Posterior vena cava (tissue), 2 donors: Measurements from ENCODE around the gene ZC2HC1B. TPM values are rescaled to one million over a fixed set of nuclear protein-coding genes. Genes with fewer than 3 reads are reported as not detected.

Experiments used
- DNase-seq: peaks from one replicate; pipeline ENCODE4 v3.0.0-alpha.2; 2020; ENCODE audit warnings: low spot score
- intact Hi-C, 2 donors: fragments of 100-400 bp; cut with DNase I; formaldehyde crosslinking; loops; one replicate each; pipeline versions ENCODE4 v1.14.1 to v1.14.2; 2022 to 2023
- total RNA-seq, 2 donors: library from RNA; stranded (reverse); fragmentation: NEBNext Ultra II Directional; extraction: Animal tissue kit (Norgen Biotek cat#: 25700); gene quantifications; one replicate each; pipeline ENCODE4 v1.2.1, GENCODE V29; 2021
- donor health status: DM: yes; HTN: yes; CAD: no.
- donor health status: DM: yes; HTN: yes; CAD: no.

The ZC2HC1B gene
- total RNA-seq, 2 donors from 2014 or later: not detected

DNA sequence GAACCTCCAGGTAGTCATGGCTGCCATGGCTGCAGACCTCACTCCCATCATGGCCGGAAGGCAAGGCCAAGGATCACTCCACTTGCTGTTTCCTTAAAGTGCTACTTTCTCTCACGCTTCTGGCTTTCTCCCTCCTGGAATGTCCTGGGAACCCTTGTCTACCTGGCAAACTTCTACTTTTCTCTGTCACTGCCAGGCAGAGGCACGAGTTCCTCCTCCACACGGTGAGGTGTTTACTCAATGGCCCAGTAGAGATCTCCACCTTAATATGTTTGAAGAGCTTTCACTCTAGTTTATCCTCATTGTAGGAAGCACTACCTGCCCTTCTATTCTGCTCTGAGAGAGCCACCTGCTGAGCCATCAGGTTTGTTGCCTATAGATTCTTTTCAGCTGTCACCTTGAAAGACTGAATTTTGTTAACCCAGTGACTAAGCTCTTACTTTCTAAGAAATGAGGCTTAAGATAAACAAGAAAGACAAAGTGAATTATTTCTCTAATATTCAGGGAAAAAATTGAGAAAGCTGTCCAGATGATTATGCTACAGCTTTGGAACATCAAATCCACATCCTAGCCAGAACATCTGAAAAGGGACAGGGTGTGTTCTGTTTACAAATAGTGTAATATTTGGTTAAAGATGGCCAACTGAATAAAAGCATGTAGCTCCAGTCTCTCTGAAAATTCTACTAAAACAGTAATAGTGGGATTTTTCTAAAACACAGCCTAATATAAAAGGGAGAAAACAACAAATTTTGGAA is 88.8 kb downstream of the ZC2HC1B start:
- intact Hi-C loops: no loop called here
- DNase-seq: no peak

DNA sequence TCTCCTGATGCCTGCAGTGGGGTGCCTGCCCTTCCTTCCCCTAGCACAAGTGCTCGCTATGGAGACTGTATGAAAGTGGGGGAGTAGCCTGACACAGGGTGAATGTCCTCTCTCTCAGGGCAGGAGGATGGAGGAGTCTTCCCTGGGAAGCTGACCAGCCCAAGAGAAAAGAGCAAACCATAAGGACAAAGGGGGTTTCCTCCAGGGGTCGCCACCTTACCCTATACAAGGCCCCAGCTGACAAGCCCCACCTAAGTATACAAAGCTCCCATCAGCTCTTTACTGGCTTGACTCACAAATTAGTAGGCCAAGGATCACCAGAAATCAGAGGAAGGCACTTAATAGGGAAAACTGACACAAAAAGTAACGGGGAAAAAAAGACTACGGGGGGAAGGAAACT is 89.6 kb downstream of the ZC2HC1B start:
- no peak for DNase-seq
- intact Hi-C loops: no loop called here

GRCh38 chr6:143955971-143956370 is 91.7 kb downstream of the ZC2HC1B start:
- DNase-seq: no peak
- intact Hi-C loops: no loop called here

- no peak for DNase-seq
- intact Hi-C loops: no loop called here
Observed at GRCh38 chr6:143957679-143958274, 93.5 kb downstream of the ZC2HC1B start.

GRCh38 chr6:143958839-143959399 is 94.6 kb downstream of the ZC2HC1B start:
- DNase-seq: no peak
- intact Hi-C loops: no loop called here

- intact Hi-C loops: no loop called here
- DNase-seq: no peak
Observed at GRCh38 chr6:143959927-143960326, 95.7 kb downstream of the ZC2HC1B start.

GRCh38 chr6:143961066-143961465 is 96.8 kb downstream of the ZC2HC1B start:
- intact Hi-C loops: no loop called here
- no peak for DNase-seq

GRCh38 chr6:143961886-143962878 is 97.9 kb downstream of the ZC2HC1B start:
- intact Hi-C loops: no loop called here
- DNase-seq: no peak

DNA sequence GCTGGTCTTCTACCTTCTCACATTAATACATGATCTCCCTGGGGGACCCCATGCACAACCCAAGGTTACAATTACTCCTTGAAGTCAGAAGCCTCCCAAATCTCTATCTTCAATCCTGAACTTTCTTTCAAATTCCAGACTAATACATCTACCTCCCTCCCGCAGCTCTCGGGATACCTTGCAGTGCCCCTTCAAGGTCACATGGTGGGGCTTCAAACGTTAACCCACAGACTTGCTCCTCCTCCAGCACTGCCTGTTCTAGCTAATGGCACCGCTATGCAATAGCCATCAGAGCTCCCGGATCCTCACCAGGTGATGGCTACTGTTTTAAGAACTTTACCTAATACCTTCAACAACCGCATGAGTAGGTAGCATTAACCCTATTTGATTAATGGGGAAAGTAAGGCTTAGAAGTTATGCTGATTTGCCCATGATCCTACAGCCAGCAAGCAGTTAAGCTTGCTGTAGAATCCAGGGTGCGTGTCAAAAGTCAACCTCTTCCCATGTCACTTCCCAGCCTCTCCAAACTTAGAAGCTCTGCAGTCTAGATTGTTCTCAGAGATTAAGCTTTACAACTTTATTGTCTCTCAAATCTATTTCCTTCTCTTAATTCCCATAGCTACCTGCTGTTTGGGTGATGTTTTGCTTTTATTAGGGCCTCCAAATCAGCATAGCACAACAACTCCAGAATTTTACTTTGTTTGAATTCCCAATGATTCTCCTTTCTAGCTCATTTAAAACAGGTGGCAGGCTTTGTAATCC is 99.1 kb downstream of the ZC2HC1B start:
- DNase-seq: no peak
- intact Hi-C loops: no loop called here

- DNase-seq: no peak
- intact Hi-C loops: no loop called here
Observed at GRCh38 chr6:143964674-143965081, 100.4 kb downstream of the ZC2HC1B start.

DNA sequence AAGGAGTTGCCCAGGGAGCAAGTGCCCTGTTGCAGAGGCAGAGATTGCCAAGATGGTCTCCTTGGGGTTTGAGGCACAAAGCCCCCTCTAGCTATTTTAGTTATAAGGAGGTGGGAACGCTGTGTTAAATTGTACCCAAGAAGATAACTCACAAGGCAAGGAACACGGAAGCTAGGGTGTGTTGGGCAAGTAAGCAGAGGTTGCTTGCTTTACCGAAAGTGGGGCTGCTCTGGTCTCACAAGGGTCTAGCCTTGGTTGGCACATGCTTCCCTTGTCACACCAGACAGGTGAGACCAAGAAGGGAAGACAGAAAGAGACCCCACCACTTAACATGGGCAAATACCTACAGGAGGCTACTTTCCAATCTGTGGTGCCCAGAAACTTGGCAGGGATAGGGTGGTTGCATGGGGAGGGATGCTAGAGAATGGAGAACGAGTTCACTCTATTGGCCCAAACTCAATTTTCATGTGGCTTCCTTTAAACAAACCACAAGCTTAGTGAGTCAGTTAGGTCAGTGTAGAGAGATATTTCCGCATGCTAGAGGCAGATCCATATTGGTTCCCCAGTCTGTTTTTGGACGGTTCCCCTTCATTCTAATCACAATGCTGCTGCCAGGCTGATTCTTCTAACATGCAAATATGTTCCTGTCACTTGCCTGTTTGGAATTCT is 101.4 kb downstream of the ZC2HC1B start:
- DNase-seq: no peak
- intact Hi-C loops: no loop called here

- no peak for DNase-seq
- intact Hi-C loops: no loop called here
Observed at GRCh38 chr6:143966312-143966711, 102.0 kb downstream of the ZC2HC1B start.

DNA sequence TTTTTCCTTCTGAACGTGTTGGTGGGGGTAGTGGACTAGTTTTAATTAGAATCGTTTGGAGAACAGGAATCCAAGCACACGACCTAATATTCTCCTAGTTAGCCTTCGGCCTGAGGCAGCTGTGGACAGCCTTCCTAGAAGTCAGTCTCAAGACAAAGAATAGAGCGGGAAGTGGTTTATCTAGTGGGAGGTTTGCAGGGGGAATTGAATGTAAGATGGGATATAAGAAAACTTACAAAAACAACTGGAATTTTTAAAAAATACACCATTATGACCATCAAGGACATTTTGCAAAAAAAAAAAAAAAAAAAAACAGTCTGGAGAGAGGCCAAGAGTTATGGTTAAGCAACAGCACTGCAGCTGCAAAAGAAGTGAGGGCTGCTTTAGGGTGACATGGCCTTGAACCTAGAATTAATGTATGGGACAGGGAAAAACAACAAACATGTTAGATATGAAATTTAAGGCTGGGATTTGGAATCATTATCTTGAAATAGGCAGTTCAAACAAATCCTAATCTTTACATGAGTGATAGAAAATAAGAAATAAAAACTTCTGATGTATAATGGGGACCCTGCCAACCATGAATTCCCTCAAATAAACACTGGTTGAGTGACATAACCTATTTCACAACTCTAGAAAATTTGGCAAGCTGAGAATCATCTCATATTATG is 103.6 kb downstream of the ZC2HC1B start:
- DNase-seq: no peak
- intact Hi-C loops: no loop called here

- intact Hi-C loops: no loop called here
- DNase-seq: no peak
Observed at GRCh38 chr6:143969077-143969476, 104.8 kb downstream of the ZC2HC1B start.

DNA sequence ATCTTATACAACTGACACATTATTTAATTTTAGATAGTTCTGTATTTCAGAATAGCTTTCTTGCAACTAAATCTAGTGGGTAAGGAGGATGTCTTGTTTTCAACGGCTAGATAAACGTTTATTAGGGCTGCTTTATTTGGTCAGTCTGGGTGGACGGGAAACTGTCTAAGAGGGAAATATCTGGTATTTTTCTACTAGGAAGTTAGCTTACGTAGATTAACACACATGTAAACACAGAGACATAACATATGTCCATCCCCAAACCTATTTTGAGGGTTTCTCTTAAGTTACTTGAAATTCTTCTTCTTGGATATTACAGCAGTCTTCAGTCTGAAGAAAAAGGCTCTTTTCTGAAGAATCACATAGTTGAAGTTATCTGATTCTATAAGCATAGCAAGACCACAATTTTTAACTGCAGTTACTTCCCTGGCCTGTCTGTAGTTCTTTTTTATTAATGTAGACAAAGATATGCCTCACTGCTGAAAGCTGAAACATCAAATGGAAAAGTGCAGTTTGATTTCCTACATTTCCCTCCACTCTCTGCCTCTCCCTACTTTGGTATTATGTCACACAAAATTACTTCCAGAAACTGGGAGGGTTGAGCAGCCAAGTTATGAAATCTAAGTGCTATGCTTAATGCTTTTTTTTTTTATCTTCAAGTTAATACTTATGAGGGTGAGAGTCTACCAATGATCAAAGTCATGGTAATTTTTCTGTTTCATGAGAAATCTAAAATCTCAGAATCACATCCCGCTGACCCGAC is 106.4 kb downstream of the ZC2HC1B start:
- intact Hi-C loops: no loop called here
- DNase-seq: no peak

DNA sequence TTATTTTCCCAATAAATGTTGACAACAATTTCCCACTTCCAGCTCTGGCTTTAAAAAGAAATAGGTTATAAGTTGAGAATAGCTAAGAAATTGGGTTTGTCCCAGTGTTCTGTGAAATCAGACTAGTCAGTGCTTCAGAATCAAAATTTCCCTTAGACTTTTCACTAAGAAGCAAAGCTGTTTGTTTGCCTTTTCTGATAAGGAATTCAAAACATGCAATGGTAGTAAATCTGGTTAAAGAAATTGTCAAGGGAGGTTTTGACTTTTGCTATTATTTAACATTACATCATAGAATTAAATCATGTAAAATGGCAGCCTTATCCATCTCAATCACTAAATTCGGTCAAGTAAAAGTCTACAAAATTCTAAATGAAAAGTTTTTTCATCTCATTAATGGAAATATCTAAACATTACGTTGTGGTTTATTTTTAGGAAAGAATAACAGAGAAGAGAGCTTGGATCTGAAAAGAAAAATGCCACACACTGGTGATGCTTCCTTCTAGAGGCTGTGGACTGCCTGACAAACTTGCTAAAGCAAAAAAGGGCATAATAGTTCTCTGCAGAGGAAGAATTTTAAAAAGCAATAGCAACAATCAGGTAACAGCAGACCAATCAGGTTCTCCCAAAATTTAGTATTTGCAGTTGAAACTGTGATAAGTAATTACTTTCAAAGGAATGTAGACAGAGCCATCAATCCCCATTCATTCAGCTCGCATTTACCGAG is 107.4 kb downstream of the ZC2HC1B start:
- intact Hi-C loops: no loop called here
- DNase-seq: no peak
